ENCODE results near the gene UBL3. TPM values are rescaled to one million over a fixed set of nuclear protein-coding genes. Genes with fewer than 3 reads are reported as not detected.

Gene UBL3
- total and polyA plus RNA-seq, 2 of the 8 experiments (the other 6 are each of a cell fraction or from before 2014, with no cell fraction given): 5.3 to 16.1 TPM

- Histone ChIP-seq H2BK15ac (ENCODE audit: low read length) (no peak overlapping the region), H3K27me3 (replicated peaks in 1 of 4; ENCODE audit: control insufficient read depth in 3 of 4, extremely low read depth in 1 of 4, insufficient read depth in 3 of 4, low read length in 3 of 4) (no peaks in the 10 kb centered on the region), H3K4me2 (ENCODE audit: insufficient read depth in 1 of 2, low read depth in 2 of 2, low read length in 2 of 2) (no peak overlapping the region), H3K9me3 (ENCODE audit: insufficient read depth in 2 of 2, low read depth in 1 of 2, low read length in 1 of 2) (no peaks in the 10 kb centered on the region), H3K18ac (ENCODE audit: extremely low read depth, low read length) (no peak overlapping the region), H4K91ac (replicated peaks; ENCODE audit: insufficient read length, low read length) (no peak overlapping the region), H2BK120ac (replicated peaks; ENCODE audit: low read depth, low read length) (no peak overlapping the region), H3K9ac (replicated peaks in 1 of 4; ENCODE audit: extremely low read depth in 1 of 4, low read depth in 3 of 4, low read length in 3 of 4) (no peak overlapping the region), H2BK20ac (ENCODE audit: low read length) (no peak overlapping the region), H4K5ac (ENCODE audit: insufficient read length, low read depth, low read length) (no peak overlapping the region), H3K56ac (replicated peaks; ENCODE audit: insufficient read length, low read depth, low read length) (no peak overlapping the region), H3K4me1 (replicated peaks in 1 of 4; ENCODE audit: control insufficient read depth in 3 of 4, insufficient read depth in 4 of 4, low read length in 3 of 4) (peaks cover 0 to 13% (median 4%) of the 10 kb centered on the region in 4 experiments; a peak in 4 of 7 replicates), H3K79me1 (ENCODE audit: low read depth, low read length) (no peaks in the 10 kb centered on the region), H2BK12ac (ENCODE audit: low read depth, low read length) (no peak overlapping the region), H3K4ac (replicated peaks; ENCODE audit: insufficient read length, low read depth, low read length) (no peak overlapping the region), H4K8ac (ENCODE audit: extremely low read depth, insufficient read depth, low read length) (no peak overlapping the region), H3K36me3 (ENCODE audit: control insufficient read depth in 2 of 4, insufficient read depth in 4 of 4, low read length in 3 of 4) (no peaks in the 10 kb centered on the region), H3K14ac (ENCODE audit: insufficient read length) (no peak overlapping the region), H3K27ac (ENCODE audit: low read depth, low read length) (no peak overlapping the region), H3K23me2 (ENCODE audit: low read depth, low read length) (peaks cover 6% of the 10 kb centered on the region), H3K23ac (ENCODE audit: insufficient read length) (no peak overlapping the region), H3K4me3 (ENCODE audit: extremely low read depth in 1 of 4, insufficient read depth in 2 of 4, low read depth in 3 of 4, low read length in 4 of 4) (no peak overlapping the region), H4K20me1 (replicated peaks in 1 of 2; ENCODE audit: control insufficient read depth in 1 of 2, insufficient read depth in 2 of 2, low read length in 2 of 2) (peaks cover 0 to 5% of the 10 kb centered on the region in 2 experiments), H2AK5ac (ENCODE audit: low read depth, low read length) (no peak overlapping the region), H2BK5ac (ENCODE audit: low read depth, low read length) (no peak overlapping the region), H2AFZ (ENCODE audit: low read length) (no peak overlapping the region), H3K79me2 (ENCODE audit: control insufficient read depth in 1 of 2, insufficient read depth in 2 of 2, low read length in 2 of 2) (peaks cover 5 to 84% of the 10 kb centered on the region in 2 experiments; a peak in 3 of 4 replicates)
- POLR2A ChIA-PET (ENCODE audit: partially characterized antibody): no interaction called here
- CTCF ChIA-PET (ENCODE audit: partially characterized antibody): interaction anchor here (1.1 kb wide), 1 partner anchor 263 kb away, joined by 3 read pairs; no protein-coding TSS in a partner anchor
- DNase-seq (ENCODE audit: low read depth in 1 of 2, low spot score in 2 of 2) (no peak), FAIRE-seq (no peak)
- 89% methylated on average over 2 of the region's 2 CpGs; no CpG with 5 or more reads in 1 of the 2 experiments for WGBS, 2 experiments (ENCODE audit: extremely low coverage in 1 of 2, insufficient coverage in 1 of 2, insufficient read length in 1 of 2, insufficient replicate concordance in 2 of 2, low coverage in 1 of 2, low lambda C conversion rate in 2 of 2, missing lambda C conversion rate in 1 of 2)
- TF ChIP-seq TAF1 (IDR thresholded peaks at IDR 0.05; ENCODE audit: low read depth, low read length): no peak
- no peak for TF ChIP-seq TBP (IDR thresholded peaks at IDR 0.05; ENCODE audit: low read depth, low read length)
- TF ChIP-seq RBBP5 (IDR thresholded peaks at IDR 0.05; ENCODE audit: borderline replicate concordance, low read depth, low read length): no peak
- no peak for TF ChIP-seq MAX (IDR thresholded peaks at IDR 0.05)
These were observed 4.9 kb downstream of the UBL3 start for GRCh38 chr13:29845440-29846056.
